Activated CD8-positive, alpha-beta memory T cell treated with anti-CD3 and anti-CD28 coated beads, Interleukin-2, amount 50 U/mL, for 1 hour (primary cell): ENCODE measurements around the gene PTPRZ1.

Experiments
- DNase-seq: peaks from one replicate; pipeline ENCODE4 v3.0.0-alpha.2; 2020; ENCODE audit errors: extremely low read depth

PTPRZ1 gene

GRCh38 chr7:121891731-121892130 lies 18.8 kb downstream of the PTPRZ1 start:
- DNase-seq, result no peak

- no peak for DNase-seq
Observed at GRCh38 chr7:121901026-121901425, 28.1 kb downstream of the PTPRZ1 start.

- no peak for DNase-seq
Observed at GRCh38 chr7:121904120-121904519, 31.2 kb downstream of the PTPRZ1 start.

GRCh38 chr7:121908042-121908441 lies 35.1 kb downstream of the PTPRZ1 start:
- DNase-seq, result no peak

- no peak for DNase-seq
Observed at GRCh38 chr7:121909716-121910345, 36.9 kb downstream of the PTPRZ1 start.

GRCh38 chr7:121913947-121914675 lies 41.1 kb downstream of the PTPRZ1 start:
- DNase-seq, result no peak

GRCh38 chr7:121914676-121915279 lies 41.8 kb downstream of the PTPRZ1 start:
- DNase-seq, result no peak

- DNase-seq, result no peak
Observed at GRCh38 chr7:121916211-121916610, 43.2 kb downstream of the PTPRZ1 start.

GRCh38 chr7:121919986-121920385 lies 47.0 kb downstream of the PTPRZ1 start:
- no peak for DNase-seq

- no peak for DNase-seq
Observed at GRCh38 chr7:121924269-121925186, 51.6 kb downstream of the PTPRZ1 start.

- no peak for DNase-seq
Observed at GRCh38 chr7:121931149-121931902, 58.4 kb downstream of the PTPRZ1 start.

- DNase-seq, result no peak
Observed at GRCh38 chr7:121932768-121933167, 59.8 kb downstream of the PTPRZ1 start.

- no peak for DNase-seq
Observed at GRCh38 chr7:121936951-121937623, 64.1 kb downstream of the PTPRZ1 start.

GRCh38 chr7:121938429-121938996 lies 65.6 kb downstream of the PTPRZ1 start:
- no peak for DNase-seq

- DNase-seq, result no peak
Observed at GRCh38 chr7:121940918-121941317, 68.0 kb downstream of the PTPRZ1 start.

GRCh38 chr7:121941830-121942229 lies 68.9 kb downstream of the PTPRZ1 start:
- no peak for DNase-seq

- no peak for DNase-seq
Observed at GRCh38 chr7:121945066-121945465, 72.1 kb downstream of the PTPRZ1 start.

- DNase-seq, result no peak
Observed at GRCh38 chr7:121945480-121946236, 72.7 kb downstream of the PTPRZ1 start.

- no peak for DNase-seq
Observed at GRCh38 chr7:121953164-121953563, 80.2 kb downstream of the PTPRZ1 start.

- no peak for DNase-seq
Observed at GRCh38 chr7:121953601-121954000, 80.6 kb downstream of the PTPRZ1 start.
